Glomerular visceral epithelial cell (primary cell): ENCODE data around the gene OVCH1.

ENCODE experiments used
- DNase-seq: peaks from one replicate; pipeline ENCODE4 v3.0.0-alpha.2; 2016; ENCODE audit errors: extremely low spot score

OVCH1 gene

GRCh38 chr12:29497588-29497987 is at the start of gene OVCH1:
OVCH1 (minus strand) TSS chr12:29497686; CDS start chr12:29497686, 0 bp downstream.
- DNase-seq: no peak

- DNase-seq: no peak
Measured at GRCh38 chr12:29547151-29547632, 49.7 kb upstream of the OVCH1 start.

- DNase-seq: no peak
Measured at GRCh38 chr12:29546000-29546399, 48.5 kb upstream of the OVCH1 start.

GRCh38 chr12:29545102-29545467 is 47.6 kb upstream of the OVCH1 start:
- no peak for DNase-seq

GRCh38 chr12:29544428-29545101 is 47.1 kb upstream of the OVCH1 start:
- DNase-seq: no peak

- DNase-seq: no peak
Measured at GRCh38 chr12:29543036-29543435, 45.5 kb upstream of the OVCH1 start.

GRCh38 chr12:29537298-29537697 is 39.8 kb upstream of the OVCH1 start:
- no peak for DNase-seq

GRCh38 chr12:29534935-29535334 is 37.4 kb upstream of the OVCH1 start:
- DNase-seq: no peak

- DNase-seq: no peak
Measured at GRCh38 chr12:29533815-29534489, 36.5 kb upstream of the OVCH1 start.

GRCh38 chr12:29531471-29531870 is 34.0 kb upstream of the OVCH1 start:
- DNase-seq: no peak

GRCh38 chr12:29530436-29530835 is 33.0 kb upstream of the OVCH1 start:
- DNase-seq: no peak

GRCh38 chr12:29528161-29528560 is 30.7 kb upstream of the OVCH1 start:
- no peak for DNase-seq

- DNase-seq: no peak
Measured at GRCh38 chr12:29521951-29522350, 24.5 kb upstream of the OVCH1 start.

GRCh38 chr12:29519585-29520182 is 22.2 kb upstream of the OVCH1 start:
- DNase-seq: peak; percentile 40

GRCh38 chr12:29518407-29518806 is 20.9 kb upstream of the OVCH1 start:
- no peak for DNase-seq

- DNase-seq: no peak
Measured at GRCh38 chr12:29517264-29517663, 19.8 kb upstream of the OVCH1 start.

- DNase-seq: no peak
Measured at GRCh38 chr12:29516431-29516875, 19.0 kb upstream of the OVCH1 start.

GRCh38 chr12:29510591-29511185 is 13.2 kb upstream of the OVCH1 start:
- DNase-seq: no peak

- DNase-seq: no peak
Measured at GRCh38 chr12:29509503-29509902, 12.0 kb upstream of the OVCH1 start.

- DNase-seq: no peak
Measured at GRCh38 chr12:29508949-29509348, 11.5 kb upstream of the OVCH1 start.

GRCh38 chr12:29505122-29505521 is 7.6 kb upstream of the OVCH1 start:
- no peak for DNase-seq

GRCh38 chr12:29503283-29503682 is 5.8 kb upstream of the OVCH1 start:
- DNase-seq: no peak

GRCh38 chr12:29499235-29499634 is 1.7 kb upstream of the OVCH1 start:
- no peak for DNase-seq
